ENCODE results near the gene BANK1.

The BANK1 gene

DNA sequence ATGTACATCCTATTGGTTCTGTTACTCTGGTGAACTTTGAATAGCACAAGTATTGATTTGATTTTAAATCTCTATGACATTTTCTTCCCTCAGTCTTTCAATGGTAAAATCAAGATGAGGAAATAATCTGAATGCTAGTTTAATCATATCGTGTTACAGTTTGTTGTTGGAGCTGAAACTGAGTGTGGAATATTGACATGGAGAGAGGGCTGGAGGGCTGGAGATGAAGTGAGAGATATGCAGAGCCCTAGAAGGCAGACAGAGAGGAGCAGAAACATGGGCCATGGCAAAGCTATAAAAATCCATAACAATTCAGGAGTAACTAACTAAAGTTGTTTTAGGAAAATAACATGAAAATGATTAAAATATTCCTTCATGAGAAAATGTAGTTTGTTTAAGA is 141.1 kb downstream of the BANK1 start:
- TF ChIP-seq BACH2 (CRISPR knock-in tag; IDR thresholded peaks at IDR 0.05; ENCODE audit: borderline replicate concordance) (no peak), ZFP3 (CRISPR knock-in tag; IDR thresholded peaks at IDR 0.05) (no peak), RARB (CRISPR knock-in tag; IDR thresholded peaks at IDR 0.05) (no peak), ISL1 (CRISPR knock-in tag; IDR thresholded peaks at IDR 0.05) (no peak)
- TF ChIP-seq, protein P1, sequence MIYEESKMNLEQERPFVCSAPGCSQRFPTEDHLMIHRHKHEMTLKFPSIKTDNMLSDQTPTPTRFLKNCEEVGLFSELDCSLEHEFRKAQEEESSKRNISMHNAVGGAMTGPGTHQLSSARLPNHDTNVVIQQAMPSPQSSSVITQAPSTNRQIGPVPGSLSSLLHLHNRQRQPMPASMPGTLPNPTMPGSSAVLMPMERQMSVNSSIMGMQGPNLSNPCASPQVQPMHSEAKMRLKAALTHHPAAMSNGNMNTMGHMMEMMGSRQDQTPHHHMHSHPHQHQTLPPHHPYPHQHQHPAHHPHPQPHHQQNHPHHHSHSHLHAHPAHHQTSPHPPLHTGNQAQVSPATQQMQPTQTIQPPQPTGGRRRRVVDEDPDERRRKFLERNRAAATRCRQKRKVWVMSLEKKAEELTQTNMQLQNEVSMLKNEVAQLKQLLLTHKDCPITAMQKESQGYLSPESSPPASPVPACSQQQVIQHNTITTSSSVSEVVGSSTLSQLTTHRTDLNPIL (CRISPR knock-in tag; IDR thresholded peaks at IDR 0.05; ENCODE audit: low read depth), result no peak

DNA sequence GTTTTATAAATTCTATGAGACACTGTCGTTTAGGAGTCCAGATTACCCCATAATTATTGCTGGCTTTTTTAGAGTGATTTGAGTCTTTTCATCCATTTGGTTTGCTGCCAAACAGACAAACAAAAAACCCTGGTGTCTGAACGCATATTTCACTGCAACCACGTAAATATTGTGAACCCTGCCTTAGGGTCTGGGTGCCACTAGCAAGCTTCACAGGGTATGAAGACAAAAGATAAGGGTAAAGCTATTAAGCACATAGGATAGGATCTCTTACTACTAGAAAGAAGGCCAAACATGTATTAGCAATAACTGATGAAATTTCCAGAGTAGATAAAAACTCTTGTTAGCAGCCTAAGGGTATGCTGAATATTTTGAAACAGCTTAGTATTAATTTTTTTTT is 143.3 kb downstream of the BANK1 start:
- TF ChIP-seq BACH2 (CRISPR knock-in tag; IDR thresholded peaks at IDR 0.05; ENCODE audit: borderline replicate concordance), result no peak
- 0 out of 2 replicates have a peak, but pooled peaks have one; percentile 28 for TF ChIP-seq TCF4 (CRISPR knock-in tag; IDR thresholded peaks at IDR 0.05; ENCODE audit: borderline replicate concordance)
- ATAC-seq, result no peak

More for the DNA sequence above, 141.1 kb downstream of the BANK1 start:
- ATAC-seq, result no peak

DNA sequence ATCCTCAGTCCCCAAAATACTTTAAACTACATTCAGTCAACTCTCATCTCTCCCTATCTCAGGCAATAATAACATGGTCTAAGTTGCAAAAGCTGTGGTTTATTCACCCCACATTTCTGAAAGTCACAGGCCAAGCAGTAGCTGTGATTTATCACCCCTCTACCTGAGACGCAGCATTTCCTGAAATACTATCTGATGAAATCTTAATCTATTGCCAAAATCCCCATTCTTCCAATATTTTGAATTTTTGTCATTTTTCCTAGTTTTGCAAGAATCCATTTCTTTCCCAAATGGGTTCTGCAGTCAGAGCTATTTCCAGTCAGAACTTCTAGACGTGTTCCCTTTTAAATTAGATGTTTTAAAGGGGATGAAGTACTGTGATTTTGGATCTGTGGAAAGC is 148.3 kb downstream of the BANK1 start:
- TF ChIP-seq ZC3H10 (CRISPR knock-in tag; IDR thresholded peaks at IDR 0.05), result no peak
- TF ChIP-seq, protein P2, sequence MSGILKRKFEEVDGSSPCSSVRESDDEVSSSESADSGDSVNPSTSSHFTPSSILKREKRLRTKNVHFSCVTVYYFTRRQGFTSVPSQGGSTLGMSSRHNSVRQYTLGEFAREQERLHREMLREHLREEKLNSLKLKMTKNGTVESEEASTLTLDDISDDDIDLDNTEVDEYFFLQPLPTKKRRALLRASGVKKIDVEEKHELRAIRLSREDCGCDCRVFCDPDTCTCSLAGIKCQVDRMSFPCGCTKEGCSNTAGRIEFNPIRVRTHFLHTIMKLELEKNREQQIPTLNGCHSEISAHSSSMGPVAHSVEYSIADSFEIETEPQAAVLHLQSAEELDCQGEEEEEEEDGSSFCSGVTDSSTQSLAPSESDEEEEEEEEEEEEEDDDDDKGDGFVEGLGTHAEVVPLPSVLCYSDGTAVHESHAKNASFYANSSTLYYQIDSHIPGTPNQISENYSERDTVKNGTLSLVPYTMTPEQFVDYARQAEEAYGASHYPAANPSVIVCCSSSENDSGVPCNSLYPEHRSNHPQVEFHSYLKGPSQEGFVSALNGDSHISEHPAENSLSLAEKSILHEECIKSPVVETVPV (CRISPR knock-in tag; IDR thresholded peaks at IDR 0.05), result no peak
- TF ChIP-seq ISL1 (CRISPR knock-in tag; IDR thresholded peaks at IDR 0.05), result peak; percentile 61
- TF ChIP-seq ESRRG (CRISPR knock-in tag; IDR thresholded peaks at IDR 0.05), result no peak
- TF ChIP-seq ZFP3 (CRISPR knock-in tag; IDR thresholded peaks at IDR 0.05), result no peak
- ATAC-seq, result no peak

DNA sequence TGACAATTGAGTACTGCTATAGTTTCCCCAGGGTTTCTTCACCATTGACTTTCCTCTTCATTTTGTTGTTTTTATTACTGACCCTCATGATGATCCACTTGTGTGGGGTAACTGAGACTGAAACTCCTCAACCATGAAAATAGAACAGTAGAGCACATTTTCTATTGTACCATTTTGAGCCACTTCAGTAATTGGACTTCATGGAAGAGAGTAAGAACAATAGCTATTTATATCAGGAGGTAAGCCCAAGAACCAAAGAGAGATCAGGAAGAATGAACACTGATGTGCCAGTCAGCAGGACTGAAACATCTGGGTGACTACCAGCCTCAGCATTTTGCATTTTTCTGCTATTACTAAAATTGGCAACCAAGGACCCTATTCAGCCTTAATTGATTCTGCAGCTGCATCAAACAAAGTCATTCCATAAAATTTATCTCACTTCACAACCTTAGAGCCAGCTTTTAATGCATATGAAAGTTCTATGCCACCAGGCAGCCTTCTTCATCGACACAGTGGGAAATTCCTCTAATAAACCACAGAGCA is 151.4 kb downstream of the BANK1 start:
- TF ChIP-seq TCF4 (CRISPR knock-in tag; IDR thresholded peaks at IDR 0.05; ENCODE audit: borderline replicate concordance) (no peak), ISL1 (CRISPR knock-in tag; IDR thresholded peaks at IDR 0.05) (no peak), OSR1 (CRISPR knock-in tag; IDR thresholded peaks at IDR 0.05) (no peak), ARNTL (CRISPR knock-in tag; IDR thresholded peaks at IDR 0.05; ENCODE audit: borderline replicate concordance, low read depth) (no peak), SNAI2 (CRISPR knock-in tag; IDR thresholded peaks at IDR 0.05) (no peak), ZNF8 (CRISPR knock-in tag; IDR thresholded peaks at IDR 0.05) (no peak), ESRRG (CRISPR knock-in tag; IDR thresholded peaks at IDR 0.05) (no peak), TOX (CRISPR knock-in tag; IDR thresholded peaks at IDR 0.05; ENCODE audit: borderline replicate concordance) (no peak), ZFP30 (CRISPR knock-in tag; IDR thresholded peaks at IDR 0.05) (no peak), GLIS3 (CRISPR knock-in tag; IDR thresholded peaks at IDR 0.05) (no peak), ZNF565 (CRISPR knock-in tag; conservative IDR thresholded peaks at IDR 0.05; ENCODE audit: low read depth) (no peak)
- TF ChIP-seq, protein P3, sequence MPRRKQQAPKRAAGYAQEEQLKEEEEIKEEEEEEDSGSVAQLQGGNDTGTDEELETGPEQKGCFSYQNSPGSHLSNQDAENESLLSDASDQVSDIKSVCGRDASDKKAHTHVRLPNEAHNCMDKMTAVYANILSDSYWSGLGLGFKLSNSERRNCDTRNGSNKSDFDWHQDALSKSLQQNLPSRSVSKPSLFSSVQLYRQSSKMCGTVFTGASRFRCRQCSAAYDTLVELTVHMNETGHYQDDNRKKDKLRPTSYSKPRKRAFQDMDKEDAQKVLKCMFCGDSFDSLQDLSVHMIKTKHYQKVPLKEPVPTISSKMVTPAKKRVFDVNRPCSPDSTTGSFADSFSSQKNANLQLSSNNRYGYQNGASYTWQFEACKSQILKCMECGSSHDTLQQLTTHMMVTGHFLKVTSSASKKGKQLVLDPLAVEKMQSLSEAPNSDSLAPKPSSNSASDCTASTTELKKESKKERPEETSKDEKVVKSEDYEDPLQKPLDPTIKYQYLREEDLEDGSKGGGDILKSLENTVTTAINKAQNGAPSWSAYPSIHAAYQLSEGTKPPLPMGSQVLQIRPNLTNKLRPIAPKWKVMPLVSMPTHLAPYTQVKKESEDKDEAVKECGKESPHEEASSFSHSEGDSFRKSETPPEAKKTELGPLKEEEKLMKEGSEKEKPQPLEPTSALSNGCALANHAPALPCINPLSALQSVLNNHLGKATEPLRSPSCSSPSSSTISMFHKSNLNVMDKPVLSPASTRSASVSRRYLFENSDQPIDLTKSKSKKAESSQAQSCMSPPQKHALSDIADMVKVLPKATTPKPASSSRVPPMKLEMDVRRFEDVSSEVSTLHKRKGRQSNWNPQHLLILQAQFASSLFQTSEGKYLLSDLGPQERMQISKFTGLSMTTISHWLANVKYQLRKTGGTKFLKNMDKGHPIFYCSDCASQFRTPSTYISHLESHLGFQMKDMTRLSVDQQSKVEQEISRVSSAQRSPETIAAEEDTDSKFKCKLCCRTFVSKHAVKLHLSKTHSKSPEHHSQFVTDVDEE (CRISPR knock-in tag; IDR thresholded peaks at IDR 0.05), result no peak
- ATAC-seq, result no peak

DNA sequence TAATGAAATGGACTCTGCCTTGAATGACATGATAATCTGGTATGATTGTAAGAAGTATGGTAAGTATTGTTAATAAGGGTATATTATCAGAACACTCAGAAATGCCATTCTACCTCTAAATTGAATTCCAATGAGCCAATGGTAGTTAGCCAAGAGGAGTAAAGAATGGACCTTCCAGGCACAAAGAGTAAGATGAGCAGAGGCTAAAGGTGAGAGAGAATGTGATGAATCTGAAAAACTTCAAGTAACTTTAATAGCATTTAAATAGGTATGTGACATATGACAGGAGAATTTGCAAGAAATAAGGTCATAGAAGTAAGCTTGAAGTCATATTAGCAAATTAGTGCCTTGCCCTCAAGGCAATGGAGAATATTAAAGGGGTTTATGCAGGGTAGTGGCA is 152.4 kb downstream of the BANK1 start:
- TF ChIP-seq TOX (CRISPR knock-in tag; IDR thresholded peaks at IDR 0.05; ENCODE audit: borderline replicate concordance) (no peak), GLIS3 (CRISPR knock-in tag; IDR thresholded peaks at IDR 0.05) (no peak), ZNF8 (CRISPR knock-in tag; IDR thresholded peaks at IDR 0.05) (no peak), RARB (CRISPR knock-in tag; IDR thresholded peaks at IDR 0.05) (no peak), ZNF70 (CRISPR knock-in tag; IDR thresholded peaks at IDR 0.05) (no peak), ESRRG (CRISPR knock-in tag; IDR thresholded peaks at IDR 0.05) (no peak), CSDC2 (CRISPR knock-in tag; IDR thresholded peaks at IDR 0.05) (no peak), TCF4 (CRISPR knock-in tag; IDR thresholded peaks at IDR 0.05; ENCODE audit: borderline replicate concordance) (no peak), OSR1 (CRISPR knock-in tag; IDR thresholded peaks at IDR 0.05) (no peak)
- TF ChIP-seq, protein P1 (CRISPR knock-in tag; IDR thresholded peaks at IDR 0.05; ENCODE audit: low read depth), result no peak
- TF ChIP-seq, protein P2 (CRISPR knock-in tag; IDR thresholded peaks at IDR 0.05), result no peak
- no peak for ATAC-seq
